G401 (cell line): ENCODE results near the gene TDRD7. TPM values are rescaled to one million over a fixed set of nuclear protein-coding genes. Genes with fewer than 3 reads are reported as not detected.

ENCODE experiments used
- DNase-seq: peaks from one replicate; pipeline ENCODE4 v3.0.0-alpha.2; 2015; ENCODE audit warnings: low spot score
- in situ Hi-C: cut with HindIII; loops from 2 replicates; pipeline ENCODE4 v1.10.0; 2016; ENCODE audit warnings: low sequenced_read_pairs, mixed read lengths
- total RNA-seq: library from RNA; depleted of rRNA; stranded (reverse); fragments of >200 nt; shearing (Covaris generic); gene quantifications from 2 replicates; pipeline ENCODE4 v1.2.3, GENCODE V29; 2014

TDRD7 gene
- total RNA-seq, 1 experiment from 2014 or later = 0.20 TPM

GRCh38 chr9:97516111-97516510, 104.2 kb downstream of the TDRD7 start:
- no peak for DNase-seq
- in situ Hi-C loops = no loop called here

GRCh38 chr9:97517331-97518089, 105.6 kb downstream of the TDRD7 start:
- DNase-seq = no peak
- in situ Hi-C loops = no loop called here

GRCh38 chr9:97518166-97518908, 106.4 kb downstream of the TDRD7 start:
- in situ Hi-C loops = no loop called here
- peak; percentile 35 for DNase-seq

- DNase-seq = peak; percentile 60
- in situ Hi-C loops = no loop called here
These were observed 107.0 kb downstream of the TDRD7 start for GRCh38 chr9:97518909-97519307.

DNA sequence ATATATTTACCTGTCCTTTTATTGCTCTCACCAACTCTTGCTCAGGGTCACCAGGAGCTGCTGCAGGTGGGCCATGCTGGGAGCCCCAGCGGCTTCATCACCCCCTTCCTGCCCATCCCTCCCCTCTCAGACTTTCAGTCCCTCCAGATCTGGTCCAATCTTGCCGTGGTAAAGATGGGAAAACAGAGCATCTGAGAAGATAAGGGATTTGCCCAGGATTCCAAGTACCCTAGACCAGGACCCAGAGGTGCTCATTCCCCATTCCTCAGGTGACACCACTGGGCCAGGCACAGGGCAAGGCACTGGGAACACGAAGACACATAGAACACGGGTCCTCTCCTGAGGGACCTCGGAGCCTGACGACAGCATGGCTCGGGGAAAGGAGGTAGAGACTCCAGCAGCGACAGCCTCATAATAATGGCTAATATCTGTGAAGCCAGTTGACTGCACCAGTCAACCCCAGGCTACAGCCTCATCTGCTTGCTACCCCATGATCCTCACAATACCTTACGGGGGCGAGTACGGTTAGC, 107.6 kb downstream of the TDRD7 start:
- DNase-seq = no peak
- in situ Hi-C loops = no loop called here

DNA sequence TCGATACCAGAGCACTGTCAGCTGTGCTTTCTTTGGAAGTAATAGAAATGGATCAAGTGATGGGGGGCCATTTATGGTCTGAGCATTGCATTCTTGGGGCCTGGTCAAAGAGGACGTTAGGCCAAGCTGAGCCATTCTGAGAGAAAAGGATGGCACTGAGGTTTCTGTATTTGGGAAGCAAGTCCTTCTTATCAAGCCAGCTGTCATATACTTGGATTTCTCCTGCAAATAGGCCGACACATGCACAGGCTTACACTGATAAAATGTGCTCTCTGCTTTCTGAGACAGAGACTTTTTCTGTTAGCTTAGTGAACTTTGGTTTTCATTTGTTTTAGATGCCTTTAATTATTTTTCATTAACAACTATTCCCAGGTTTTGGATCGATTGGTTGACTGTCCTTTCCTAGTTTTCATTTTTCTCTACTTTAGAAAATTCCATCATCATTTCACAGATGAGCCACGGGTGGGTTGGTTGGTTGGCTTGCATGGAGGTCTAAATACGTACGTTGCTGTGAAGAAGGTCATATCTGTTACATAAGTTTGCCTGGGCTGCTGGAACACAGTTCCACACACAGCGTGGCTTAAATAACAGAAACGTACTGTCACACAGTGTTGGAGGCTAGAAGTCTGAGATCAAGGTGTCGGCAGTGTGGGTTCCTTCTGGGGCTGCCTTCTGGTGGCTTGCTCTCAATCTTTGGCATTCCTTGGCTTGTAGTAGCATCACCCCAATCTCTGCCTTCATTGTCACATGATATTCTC, 109.9 kb downstream of the TDRD7 start:
- in situ Hi-C loops = no loop called here
- DNase-seq = peak; percentile 45

DNA sequence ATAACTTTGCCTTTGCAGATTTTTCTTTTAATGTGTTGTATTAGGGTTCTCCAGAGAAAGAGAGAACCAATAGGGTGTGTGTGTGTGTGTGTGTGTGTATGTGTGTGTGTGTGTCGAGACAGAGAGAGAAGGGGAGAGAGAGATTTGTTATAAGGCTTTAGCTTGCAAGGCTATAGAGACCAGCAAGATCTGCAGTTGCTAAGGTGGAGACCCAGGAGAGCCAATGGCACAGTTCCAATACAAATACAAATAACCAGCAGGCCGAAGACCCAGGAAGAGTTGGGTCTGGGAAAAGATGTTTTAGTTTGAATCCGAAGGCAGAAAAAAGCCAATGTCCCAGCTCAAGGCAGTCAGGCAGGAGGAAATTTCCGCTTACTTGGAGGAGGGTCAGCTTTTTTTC, 112.5 kb downstream of the TDRD7 start:
- in situ Hi-C loops = no loop called here

GRCh38 chr9:97525451-97525850, 113.6 kb downstream of the TDRD7 start:
- in situ Hi-C loops = no loop called here

More for the DNA sequence above, 112.5 kb downstream of the TDRD7 start:
- no peak for DNase-seq

GRCh38 chr9:97526895-97527575, 115.1 kb downstream of the TDRD7 start:
- in situ Hi-C loops = no loop called here
- DNase-seq = peak; percentile 76

More at GRCh38 chr9:97525451-97525850, 113.6 kb downstream of the TDRD7 start:
- no peak for DNase-seq

GRCh38 chr9:97527626-97528528, 116.0 kb downstream of the TDRD7 start:
- in situ Hi-C loops = no loop called here
- DNase-seq = peak; percentile 64

GRCh38 chr9:97528529-97529230, 116.8 kb downstream of the TDRD7 start:
- in situ Hi-C loops = no loop called here
- peak; percentile 63 for DNase-seq

- DNase-seq = no peak
- in situ Hi-C loops = no loop called here
These were observed 117.6 kb downstream of the TDRD7 start for GRCh38 chr9:97529363-97530076.

- in situ Hi-C loops = no loop called here
- no peak for DNase-seq
These were observed 120.0 kb downstream of the TDRD7 start for GRCh38 chr9:97531888-97532376.

DNA sequence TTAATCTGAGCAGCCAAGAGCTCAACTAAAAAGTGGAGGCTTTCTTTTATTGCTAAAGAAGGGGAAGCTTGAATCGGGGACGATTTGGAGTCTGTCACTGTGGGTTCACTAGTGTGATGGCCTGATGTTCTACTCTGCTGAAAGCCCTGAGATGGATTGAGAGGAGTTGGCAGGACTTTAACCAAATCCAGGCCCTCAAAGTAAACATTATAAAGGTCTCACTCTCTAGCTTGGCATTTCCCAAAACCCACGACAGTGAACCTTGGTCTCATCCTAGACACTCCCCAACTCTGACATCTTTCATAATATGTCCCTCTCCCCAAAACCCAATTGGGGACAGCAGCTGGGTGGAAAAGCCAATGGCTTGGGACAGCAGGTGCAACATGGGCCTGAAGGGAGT, 122.3 kb downstream of the TDRD7 start:
- no peak for DNase-seq
- in situ Hi-C loops = no loop called here

DNA sequence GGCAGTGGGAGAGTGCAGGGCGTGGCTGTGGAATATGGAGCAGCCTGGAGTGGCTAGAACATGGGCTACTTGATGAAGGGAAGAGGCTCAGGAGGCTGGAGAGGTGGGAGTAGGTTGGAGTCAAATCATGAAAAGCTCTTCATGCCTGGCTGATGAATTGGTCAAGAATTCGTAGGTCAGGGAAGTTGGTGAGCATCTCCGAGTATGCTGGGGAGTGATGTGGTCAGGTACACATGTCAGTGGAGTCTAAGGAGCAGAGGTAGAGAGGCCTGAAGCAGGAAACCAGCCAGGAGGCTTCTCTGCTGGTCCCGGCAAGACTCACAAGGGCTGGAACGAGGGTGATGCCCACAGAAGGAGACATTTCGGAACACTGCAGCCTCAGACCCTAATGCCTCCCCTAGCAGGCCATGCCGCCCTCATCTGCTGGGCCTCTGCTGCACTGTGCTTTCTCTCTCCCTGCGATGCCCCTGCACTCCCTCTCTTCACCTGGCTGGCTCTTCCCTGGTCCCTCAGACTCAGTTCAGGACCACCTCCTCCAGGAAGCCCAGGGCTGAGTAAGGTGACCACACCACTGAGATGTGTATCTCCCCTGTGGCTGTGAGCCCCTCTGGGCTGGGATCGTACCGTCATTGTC, 123.2 kb downstream of the TDRD7 start:
- no peak for DNase-seq
- in situ Hi-C loops = no loop called here

DNA sequence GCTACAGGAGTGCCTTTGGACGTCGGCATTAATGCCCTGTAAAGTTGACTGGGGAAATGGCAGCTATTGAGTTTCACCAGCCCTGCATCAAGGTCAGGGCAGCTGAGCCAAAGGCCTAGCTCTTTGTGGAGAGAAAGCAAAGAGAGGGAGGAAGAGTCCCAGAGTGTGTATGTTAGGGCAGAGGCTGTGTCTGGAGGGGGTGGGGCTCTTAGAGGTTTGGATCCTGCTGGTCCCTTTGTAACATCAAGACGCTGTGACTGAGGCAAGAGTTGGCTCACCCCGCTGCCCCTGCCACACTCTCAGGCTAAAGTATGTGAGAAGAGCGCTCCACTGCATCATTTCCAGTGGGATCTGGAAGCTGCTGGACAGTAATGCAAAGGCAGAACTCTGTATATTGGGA, 123.9 kb downstream of the TDRD7 start:
- in situ Hi-C loops = no loop called here
- no peak for DNase-seq
